MCF 10A (cell line): Measurements from ENCODE around the gene TMEM63A. TPM values are rescaled to one million over a fixed set of nuclear protein-coding genes. Genes with fewer than 3 reads are reported as not detected.

Experiments used
- BruUV-seq: library from RNA; stranded (reverse); fragments of 400-500 nt; replicated peaks from 2 replicates; lab custom pipeline; 2021; lab: Mats Ljungman, UMichigan
- CTCF ChIA-PET: fragments of 300-600 bp; sonication (Branson Sonifier 250); formaldehyde crosslinking; extraction: SDS; loops from one replicate; lab custom pipeline; 2021; ENCODE audit warnings: antibody characterized with exemption, inconsistent platforms; lab: Yijun Ruan, JAX
- POLR2A ChIA-PET: fragments of 300-600, 350-650 bp; sonication (Branson Sonifier 250); formaldehyde crosslinking; extraction: SDS; loops from one replicate; lab custom pipeline; 2020; ENCODE audit warnings: antibody characterized with exemption, inconsistent platforms; lab: Yijun Ruan, JAX
- DNase-seq: peaks from one replicate; pipeline ENCODE4 v3.0.0-alpha.2; 2018; ENCODE audit not compliant: unreplicated experiment
- H3K27ac Mint-ChIP-seq: one replicate; pipeline ENCODE4 v1.8.0; 2022; ENCODE audit warnings: mild to moderate bottlenecking, low read depth, mixed read lengths; ENCODE audit not compliant: unreplicated experiment
- H3K27me3 Mint-ChIP-seq: one replicate; pipeline ENCODE4 v1.8.0; 2022; ENCODE audit warnings: mixed read lengths; ENCODE audit not compliant: insufficient read depth, unreplicated experiment
- H3K36me3 Mint-ChIP-seq: one replicate; pipeline ENCODE4 v1.8.0; 2022; ENCODE audit warnings: mild to moderate bottlenecking, moderate library complexity, mixed read lengths; ENCODE audit not compliant: insufficient read depth, unreplicated experiment
- H3K4me1 Mint-ChIP-seq: one replicate; pipeline ENCODE4 v1.8.0; 2022; ENCODE audit warnings: mixed read lengths; ENCODE audit not compliant: insufficient read depth, unreplicated experiment
- H3K4me3 Mint-ChIP-seq: one replicate; pipeline ENCODE4 v1.8.0; 2022; ENCODE audit warnings: mild to moderate bottlenecking, moderate library complexity, mixed read lengths; ENCODE audit not compliant: unreplicated experiment
- H3K9me3 Mint-ChIP-seq: one replicate; pipeline ENCODE4 v1.8.0; 2022; ENCODE audit warnings: mixed read lengths; ENCODE audit not compliant: unreplicated experiment
- CTCF ChIP-seq: fragments of 200-600 bp; IDR thresholded peaks from one replicate; pipeline ENCODE4 v1.8.0; 2022; ENCODE audit warnings: antibody characterized with exemption, mild to moderate bottlenecking; ENCODE audit not compliant: unreplicated experiment
- intact Hi-C: fragments of 100-400 bp; cut with micrococcal nuclease; formaldehyde crosslinking; loops from 2 replicates; pipeline ENCODE4 v1.14.1; 2022
- total RNA-seq: library from RNA; stranded (reverse); gene quantifications from 2 replicates; pipeline ENCODE4 v1.2.3, GENCODE V29; 2022

The TMEM63A gene
- total RNA-seq, 1 experiment from 2014 or later, result 52.1 TPM

GRCh38 chr1:225896494-225896893 is 14.3 kb upstream of the TMEM63A start:
- POLR2A ChIA-PET, result interaction anchor here (0.6 to 2.9 kb wide), 12 partner anchors 8 to 118 kb away, joined by 3 to 30 read pairs (median 8); partner anchors contain the start of genes LEFTY1, PYCR2, SRP9 and TMEM63A

GRCh38 chr1:225892307-225892706 is 10.1 kb upstream of the TMEM63A start:
- intact Hi-C loops, result no loop called here
- Mint-ChIP-seq H3K4me3 (no peak overlapping the region), H3K4me1 (peaks cover 15% of the 10 kb centered on the region), H3K27me3 (no peaks in the 10 kb centered on the region), H3K27ac (no peak overlapping the region), H3K36me3 (no peaks in the 10 kb centered on the region), H3K9me3 (no peaks in the 10 kb centered on the region)
- ChIA-PET POLR2A (interaction anchor here (2.0 kb wide), 1 partner anchor 10 kb away, joined by 10 read pairs; the partner anchor contains the start of gene TMEM63A), CTCF (interaction anchor here (0.6 kb wide), 1 partner anchor 47 kb away, joined by 3 read pairs; no protein-coding TSS in a partner anchor)
- no TSS peak for BruUV-seq
- TF ChIP-seq CTCF, result no peak
- no peak for DNase-seq

More at GRCh38 chr1:225896494-225896893, 14.3 kb upstream of the TMEM63A start:
- no peak for DNase-seq
- peaks cover 17% of the 10 kb centered on the region for H3K4me1 Mint-ChIP-seq
- peak overlapping the region; percentile 78 for H3K27ac Mint-ChIP-seq
- H3K4me3 Mint-ChIP-seq, result no peak overlapping the region
- BruUV-seq, result no TSS peak
- intact Hi-C loops, result no loop called here
- H3K27me3 Mint-ChIP-seq, result no peaks in the 10 kb centered on the region
- H3K9me3 Mint-ChIP-seq, result no peaks in the 10 kb centered on the region
- H3K36me3 Mint-ChIP-seq, result no peaks in the 10 kb centered on the region
- CTCF ChIA-PET, result interaction anchor here (1.1 to 2.7 kb wide), 3 partner anchors 14 to 25 kb away, joined by 3 to 14 read pairs (median 4); partner anchors contain the start of gene TMEM63A
- no peak for TF ChIP-seq CTCF

- Mint-ChIP-seq H3K4me1 (peaks cover 6% of the 10 kb centered on the region), H3K9me3 (no peaks in the 10 kb centered on the region), H3K27me3 (no peaks in the 10 kb centered on the region), H3K4me3 (no peak overlapping the region), H3K27ac (no peak overlapping the region), H3K36me3 (no peaks in the 10 kb centered on the region)
- ChIA-PET POLR2A (interaction anchor here (0.9 to 2.0 kb wide), 3 partner anchors 9 to 114 kb away, joined by 3 to 10 read pairs (median 3); partner anchors contain the start of genes SRP9 and TMEM63A), CTCF (interaction anchor here (0.6 kb wide), 3 partner anchors 45 to 100 kb away, joined by 3 read pairs; no protein-coding TSS in a partner anchor)
- BruUV-seq, result no TSS peak
- DNase-seq, result no peak
- intact Hi-C loops, result no loop called here
- TF ChIP-seq CTCF, result no peak
Measured at GRCh38 chr1:225891229-225891972, 9.2 kb upstream of the TMEM63A start.
